ENCODE measurements around the gene PYROXD2.

Gene PYROXD2

GRCh38 chr10:98446151-98446660 is 31.2 kb upstream of the PYROXD2 start:
- DNase-seq = peak; percentile 43
- Mint-ChIP-seq H3K36me3 (peaks cover 29% of the 10 kb centered on the region), H3K27ac (peak overlapping the region; percentile 89), H3K9me3 (no peaks in the 10 kb centered on the region), H3K27me3 (peaks cover 19% of the 10 kb centered on the region), H3K4me1 (peaks cover 42% of the 10 kb centered on the region), H3K4me3 (peak overlapping the region; percentile 93)
- CTCF ChIA-PET = interaction anchor here (1.8 kb wide), 1 partner anchor 21 kb away, joined by 4 read pairs; no protein-coding TSS in a partner anchor

GRCh38 chr10:98445200-98445812 is 30.3 kb upstream of the PYROXD2 start:
- H3K27me3 Mint-ChIP-seq = peaks cover 13% of the 10 kb centered on the region
- H3K9me3 Mint-ChIP-seq = no peaks in the 10 kb centered on the region
- H3K4me3 Mint-ChIP-seq = peak overlapping the region; percentile 93
- H3K36me3 Mint-ChIP-seq = peaks cover 33% of the 10 kb centered on the region
- peak overlapping the region; percentile 33 for H3K27ac Mint-ChIP-seq
- no peak for DNase-seq
- CTCF ChIA-PET = interaction anchor here (1.8 kb wide), 1 partner anchor 20 kb away, joined by 4 read pairs; no protein-coding TSS in a partner anchor
- peaks cover 42% of the 10 kb centered on the region for H3K4me1 Mint-ChIP-seq

GRCh38 chr10:98444314-98445006 is 29.5 kb upstream of the PYROXD2 start:
- H3K4me1 Mint-ChIP-seq = peaks cover 42% of the 10 kb centered on the region
- CTCF ChIA-PET = no interaction called here
- DNase-seq = no peak
- peak overlapping the region; percentile 63 for H3K27ac Mint-ChIP-seq
- H3K36me3 Mint-ChIP-seq = peaks cover 41% of the 10 kb centered on the region
- H3K4me3 Mint-ChIP-seq = peak overlapping the region; percentile 93
- H3K27me3 Mint-ChIP-seq = peaks cover 4% of the 10 kb centered on the region
- no peaks in the 10 kb centered on the region for H3K9me3 Mint-ChIP-seq

DNA sequence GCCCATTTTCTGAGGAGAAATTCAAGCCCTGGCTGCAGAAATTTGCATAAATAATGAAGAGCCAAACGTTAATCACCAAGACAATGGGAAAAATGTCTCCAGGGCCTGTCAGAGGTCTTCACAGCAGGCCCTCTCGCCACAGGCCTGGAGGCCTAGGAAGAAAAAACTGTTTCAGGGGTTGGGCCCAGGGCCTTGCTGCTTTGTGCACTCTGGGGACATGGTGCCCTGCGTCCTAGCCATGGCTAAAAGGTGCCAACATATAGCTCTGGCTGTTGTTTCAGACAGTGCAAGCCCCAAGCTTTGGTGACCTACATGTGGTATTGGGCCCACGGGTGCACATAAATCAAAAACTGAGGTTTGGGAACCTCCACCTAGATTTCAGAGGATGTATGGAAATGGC is 23.7 kb upstream of the PYROXD2 start:
- no peaks in the 10 kb centered on the region for H3K9me3 Mint-ChIP-seq
- H3K4me3 Mint-ChIP-seq = no peak overlapping the region
- H3K4me1 Mint-ChIP-seq = peaks cover 13% of the 10 kb centered on the region
- peaks cover 72% of the 10 kb centered on the region for H3K36me3 Mint-ChIP-seq
- CTCF ChIA-PET = interaction anchor here (1.2 kb wide), 1 partner anchor 12 kb away, joined by 3 read pairs; no protein-coding TSS in a partner anchor
- no peak overlapping the region for H3K27ac Mint-ChIP-seq
- no peak for DNase-seq
- H3K27me3 Mint-ChIP-seq = no peaks in the 10 kb centered on the region

- no peak for DNase-seq
- CTCF ChIA-PET = interaction anchor here (3.1 kb wide), 1 partner anchor 11 kb away, joined by 10 read pairs; no protein-coding TSS in a partner anchor
- H3K27me3 Mint-ChIP-seq = no peaks in the 10 kb centered on the region
Observed at GRCh38 chr10:98436704-98437103, 21.7 kb upstream of the PYROXD2 start.

DNA sequence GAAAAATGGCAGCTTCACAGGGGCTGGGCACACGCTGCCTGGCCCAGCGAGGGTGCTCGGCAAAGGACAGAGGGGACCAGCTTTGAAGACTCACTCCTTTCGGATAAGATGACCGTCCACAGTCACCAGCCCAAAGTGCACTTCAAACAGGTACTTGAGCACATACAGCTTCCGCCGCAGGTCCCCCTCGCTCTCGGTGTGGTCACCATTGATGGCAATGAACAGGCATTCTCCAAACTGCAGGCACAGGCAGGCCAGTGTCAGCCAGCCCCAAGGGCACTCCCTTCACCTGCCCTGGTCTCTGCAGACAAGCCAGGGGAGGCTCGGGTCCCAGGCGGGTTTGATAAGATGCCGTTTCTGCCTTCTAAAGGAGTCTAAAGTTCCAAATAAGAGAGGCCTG is 20.2 kb upstream of the PYROXD2 start:
- H3K27me3 Mint-ChIP-seq = no peaks in the 10 kb centered on the region
- CTCF ChIA-PET = interaction anchor here (3.1 kb wide), 1 partner anchor 10 kb away, joined by 10 read pairs; no protein-coding TSS in a partner anchor
- H3K4me3 Mint-ChIP-seq = no peak overlapping the region
- peaks cover 81% of the 10 kb centered on the region for H3K36me3 Mint-ChIP-seq
- no peak for DNase-seq
- H3K4me1 Mint-ChIP-seq = no peaks in the 10 kb centered on the region
- peaks cover 3% of the 10 kb centered on the region for H3K9me3 Mint-ChIP-seq
- no peak overlapping the region for H3K27ac Mint-ChIP-seq

More at GRCh38 chr10:98436704-98437103, 21.7 kb upstream of the PYROXD2 start:
- Mint-ChIP-seq H3K4me1 (peaks cover 3% of the 10 kb centered on the region), H3K27ac (no peak overlapping the region), H3K36me3 (peaks cover 77% of the 10 kb centered on the region), H3K4me3 (no peak overlapping the region), H3K9me3 (peaks cover 3% of the 10 kb centered on the region)

DNA sequence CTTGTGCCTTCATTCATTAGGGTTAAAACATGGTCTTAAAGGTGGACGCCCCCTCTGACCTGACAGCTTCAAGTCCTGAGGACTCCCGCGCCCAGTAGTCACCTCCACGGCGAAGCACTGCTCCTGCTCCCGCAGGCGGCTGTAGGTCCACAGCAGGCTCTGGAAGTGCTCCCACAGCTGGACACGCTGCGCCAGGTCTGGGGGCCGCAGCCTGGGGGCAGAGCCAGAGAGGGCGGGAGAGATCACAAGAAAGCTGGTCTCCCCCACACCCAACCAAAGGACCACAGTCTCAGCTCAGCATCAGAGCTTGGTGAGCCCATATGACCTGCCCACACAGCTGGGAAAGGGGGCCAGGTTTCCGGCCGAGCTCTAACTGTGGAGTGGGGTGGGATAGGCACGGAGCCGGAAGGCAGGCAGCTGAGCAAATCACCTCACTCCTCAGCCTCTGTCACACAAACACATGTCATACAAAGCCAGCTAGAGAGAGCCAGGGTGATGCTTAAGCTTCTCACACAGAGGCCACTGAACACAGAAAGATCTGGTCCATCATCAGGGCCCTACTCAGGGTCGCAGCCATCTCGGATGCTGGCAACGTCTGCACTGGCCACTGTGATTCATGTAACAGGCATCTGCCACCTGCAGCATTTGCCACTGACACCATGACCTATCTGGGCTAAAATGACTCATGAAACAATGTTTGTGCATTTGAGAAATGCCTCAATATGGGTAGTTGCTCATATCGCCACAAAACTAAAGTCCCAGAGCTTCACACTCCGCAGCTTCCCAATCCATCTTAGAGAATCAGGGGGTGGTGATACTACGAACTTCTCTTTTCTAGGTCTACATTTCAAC is 19.1 kb upstream of the PYROXD2 start:
- Mint-ChIP-seq H3K27ac (no peak overlapping the region), H3K4me3 (no peak overlapping the region), H3K27me3 (no peaks in the 10 kb centered on the region), H3K36me3 (peaks cover 73% of the 10 kb centered on the region), H3K4me1 (no peaks in the 10 kb centered on the region), H3K9me3 (peaks cover 3% of the 10 kb centered on the region)
- no peak for DNase-seq
- CTCF ChIA-PET = interaction anchor here (3.1 kb wide), 1 partner anchor 9 kb away, joined by 10 read pairs; no protein-coding TSS in a partner anchor

DNA sequence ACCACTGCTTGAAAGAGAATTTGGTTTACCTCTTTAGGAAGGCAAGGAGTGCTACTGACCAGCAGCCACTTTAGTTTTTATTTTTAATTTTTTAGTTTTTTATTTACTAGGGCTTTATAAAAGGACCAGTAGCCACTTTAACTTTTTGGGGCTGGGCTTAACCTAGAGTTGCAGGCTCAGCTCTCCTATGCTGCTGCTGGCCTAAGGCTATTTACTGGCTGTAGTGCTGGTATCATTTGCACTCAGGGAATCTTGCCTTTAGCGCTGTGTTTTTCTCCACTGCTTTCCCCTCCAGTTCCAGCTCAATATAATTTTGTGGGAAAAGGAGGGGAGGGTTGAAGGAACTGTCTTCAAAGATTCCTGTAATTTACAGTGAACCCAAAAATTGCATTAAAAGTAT is 18.4 kb upstream of the PYROXD2 start:
- H3K27me3 Mint-ChIP-seq = no peaks in the 10 kb centered on the region
- H3K27ac Mint-ChIP-seq = no peak overlapping the region
- peaks cover 3% of the 10 kb centered on the region for H3K9me3 Mint-ChIP-seq
- no peak for DNase-seq
- no peak overlapping the region for H3K4me3 Mint-ChIP-seq
- CTCF ChIA-PET = no interaction called here
- peaks cover 68% of the 10 kb centered on the region for H3K36me3 Mint-ChIP-seq
- H3K4me1 Mint-ChIP-seq = no peaks in the 10 kb centered on the region

- Mint-ChIP-seq H3K27ac (no peak overlapping the region), H3K27me3 (no peaks in the 10 kb centered on the region), H3K4me1 (no peaks in the 10 kb centered on the region), H3K36me3 (peaks cover 65% of the 10 kb centered on the region), H3K9me3 (peaks cover 3% of the 10 kb centered on the region), H3K4me3 (no peak overlapping the region)
- DNase-seq = no peak
- CTCF ChIA-PET = no interaction called here
Observed at GRCh38 chr10:98432330-98432729, 17.3 kb upstream of the PYROXD2 start.

DNA sequence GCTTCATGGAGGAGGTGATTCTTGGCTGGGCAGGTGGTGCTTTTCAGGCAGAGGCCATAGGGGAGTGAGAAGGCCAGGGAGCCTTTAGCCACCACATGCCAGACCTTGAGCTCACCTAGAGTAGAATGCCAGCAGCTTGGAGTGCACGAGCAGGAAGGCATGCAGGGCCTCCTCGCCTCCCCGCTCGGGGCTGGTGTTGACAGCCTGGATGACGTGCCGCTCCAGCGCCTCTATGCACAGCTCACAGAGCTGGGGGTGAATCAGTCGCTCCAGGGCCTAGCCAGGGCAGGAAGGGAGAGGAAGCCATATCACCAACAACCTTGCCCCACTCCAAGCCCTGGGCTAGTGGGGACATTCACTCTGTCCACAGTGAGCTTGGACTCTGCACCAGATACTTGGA is 16.0 kb upstream of the PYROXD2 start:
- peaks cover 62% of the 10 kb centered on the region for H3K36me3 Mint-ChIP-seq
- H3K27ac Mint-ChIP-seq = no peak overlapping the region
- no peaks in the 10 kb centered on the region for H3K27me3 Mint-ChIP-seq
- peak; percentile 8 for DNase-seq
- CTCF ChIA-PET = no interaction called here
- H3K4me3 Mint-ChIP-seq = no peak overlapping the region
- no peaks in the 10 kb centered on the region for H3K4me1 Mint-ChIP-seq
- H3K9me3 Mint-ChIP-seq = peaks cover 3% of the 10 kb centered on the region

GRCh38 chr10:98430427-98430826 is 15.4 kb upstream of the PYROXD2 start:
- Mint-ChIP-seq H3K27ac (no peak overlapping the region), H3K9me3 (peaks cover 3% of the 10 kb centered on the region), H3K4me3 (no peak overlapping the region), H3K27me3 (no peaks in the 10 kb centered on the region), H3K36me3 (peaks cover 57% of the 10 kb centered on the region), H3K4me1 (no peaks in the 10 kb centered on the region)
- DNase-seq = no peak
- CTCF ChIA-PET = no interaction called here

GRCh38 chr10:98429320-98430072 is 14.5 kb upstream of the PYROXD2 start:
- no peak overlapping the region for H3K4me3 Mint-ChIP-seq
- H3K27ac Mint-ChIP-seq = no peak overlapping the region
- peaks cover 3% of the 10 kb centered on the region for H3K9me3 Mint-ChIP-seq
- H3K36me3 Mint-ChIP-seq = peaks cover 48% of the 10 kb centered on the region
- no peaks in the 10 kb centered on the region for H3K27me3 Mint-ChIP-seq
- DNase-seq = peak; percentile 10
- no peaks in the 10 kb centered on the region for H3K4me1 Mint-ChIP-seq
- CTCF ChIA-PET = no interaction called here

DNA sequence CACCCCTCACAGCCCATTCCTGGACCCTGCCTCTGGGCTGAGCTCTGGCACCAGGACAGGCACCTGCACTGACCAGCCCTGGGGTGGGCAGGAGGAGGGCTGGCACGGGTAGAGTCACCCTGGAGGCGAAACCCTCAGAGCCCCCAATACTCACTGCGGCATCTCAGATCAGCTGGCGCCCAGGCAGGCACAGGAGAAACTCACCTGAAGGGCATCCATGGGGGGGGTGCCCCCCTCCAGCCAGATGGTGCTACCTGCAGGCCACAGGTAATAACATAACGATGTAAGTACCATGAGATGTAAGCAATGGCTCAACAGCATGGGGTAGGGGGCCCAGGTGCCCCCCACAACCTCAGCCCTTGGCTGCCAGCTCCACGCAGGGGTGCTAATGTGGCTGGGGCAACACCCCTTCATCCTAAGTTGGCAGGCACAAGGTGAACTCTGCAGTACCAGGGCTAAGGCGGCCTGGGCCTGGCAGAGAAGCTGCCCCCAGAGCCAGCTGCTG is 12.1 kb upstream of the PYROXD2 start:
- Mint-ChIP-seq H3K27me3 (no peaks in the 10 kb centered on the region), H3K36me3 (peaks cover 33% of the 10 kb centered on the region), H3K27ac (no peak overlapping the region), H3K4me1 (no peaks in the 10 kb centered on the region), H3K4me3 (no peak overlapping the region), H3K9me3 (no peaks in the 10 kb centered on the region)
- DNase-seq = no peak
- CTCF ChIA-PET = interaction anchor here (1.1 to 3.0 kb wide), 4 partner anchors 9 to 17 kb away, joined by 3 to 18 read pairs (median 9); partner anchors contain the start of gene PYROXD2

All from activated naive CD4-positive, alpha-beta T cell treated with anti-CD3 and anti-CD28 coated beads, Interleukin-2, amount 10 ng/mL, durations not matched to agents 7 days and 5 days (primary cell).